Activated T-cell treated with anti-CD3 and anti-CD28 coated beads, Interleukin-2, amount 50 U/mL, for 72 hours (primary cell): ENCODE results near the gene SPRR2E. TPM values are rescaled to one million over a fixed set of nuclear protein-coding genes. Genes with fewer than 3 reads are reported as not detected.
"Not testable (repeated sequence)": the region's sequence is repeated elsewhere in the genome, so short reads cannot be mapped to it uniquely, and the experiment has no call there.

Experiments used
- ATAC-seq, 2 donors: fragments of 150-1000 bp; cut with Tn5 transposase; replicated peaks in 1 of 2; 2 replicates each; pipeline ENCODE4 v1.10.0; 2021; ENCODE audit warnings: moderate library complexity in 2 of 2, mild to moderate bottlenecking in 1 of 2
- DNase-seq, 2 donors: peaks; one replicate each; pipeline ENCODE4 v3.0.0; 2021 to 2022; ENCODE audit warnings: mixed read lengths in 1 of 2
- H3K27ac Mint-ChIP-seq: one replicate; pipeline ENCODE4 v1.8.0; 2022; ENCODE audit warnings: mild to moderate bottlenecking, moderate library complexity, mixed read lengths
- H3K27me3 Mint-ChIP-seq: one replicate; pipeline ENCODE4 v1.8.0; 2022; ENCODE audit warnings: low read depth, mixed read lengths
- H3K36me3 Mint-ChIP-seq, 2 donors: one replicate each; pipeline ENCODE4 v1.8.0; 2022; ENCODE audit warnings: mixed read lengths in 2 of 2, mild to moderate bottlenecking in 1 of 2; ENCODE audit not compliant: insufficient read depth in 2 of 2
- H3K4me1 Mint-ChIP-seq: one replicate; pipeline ENCODE4 v1.8.0; 2022; ENCODE audit warnings: low read depth, mixed read lengths
- H3K4me3 Mint-ChIP-seq, 2 donors: one replicate each; pipeline ENCODE4 v1.8.0; 2022; ENCODE audit warnings: mild to moderate bottlenecking in 2 of 2, mixed read lengths in 2 of 2, moderate library complexity in 2 of 2
- H3K9me3 Mint-ChIP-seq, 2 donors: one replicate each; pipeline ENCODE4 v1.8.0; 2022; ENCODE audit warnings: mixed read lengths in 2 of 2
- total RNA-seq, 2 donors: library from RNA; stranded (reverse); gene quantifications; one replicate each; pipeline ENCODE4 v1.2.3, GENCODE V29; 2022

The SPRR2E gene
- total RNA-seq: not detected

- Mint-ChIP-seq H3K4me3 (no peak within 1 kb of the TSS), H3K27me3 (peaks cover 21% of the 10 kb centered on the region), H3K36me3 (no peaks in the 10 kb centered on the region), H3K27ac (no peak within 1 kb of the TSS), H3K9me3 (no peaks in the 10 kb centered on the region), H3K4me1 (no peaks in the 10 kb centered on the region)
- ATAC-seq: no peak
- no peak for DNase-seq
These were observed at the start of gene SPRR2E for GRCh38 chr1:153094426-153094825. SPRR2E (minus strand) TSS chr1:153094526; CDS start chr1:153093751, 775 bp downstream.

GRCh38 chr1:153141377-153141776 lies 47.1 kb upstream of the SPRR2E start:
- ATAC-seq (no peak), DNase-seq (no peak)
- no peaks in the 10 kb centered on the region for H3K4me1 Mint-ChIP-seq
- no peak overlapping the region for H3K27ac Mint-ChIP-seq
- no peaks in the 10 kb centered on the region for H3K36me3 Mint-ChIP-seq
- H3K9me3 Mint-ChIP-seq: no peaks in the 10 kb centered on the region
- H3K4me3 Mint-ChIP-seq: no peak overlapping the region
- H3K27me3 Mint-ChIP-seq: peaks cover 26% of the 10 kb centered on the region

GRCh38 chr1:153140484-153140883 lies 46.2 kb upstream of the SPRR2E start:
- Mint-ChIP-seq H3K27me3 (peaks cover 21% of the 10 kb centered on the region), H3K4me1 (no peaks in the 10 kb centered on the region), H3K36me3 (no peaks in the 10 kb centered on the region), H3K4me3 (no peak overlapping the region), H3K9me3 (no peaks in the 10 kb centered on the region), H3K27ac (no peak overlapping the region)
- DNase-seq (no peak), ATAC-seq (no peak)

- H3K27me3 Mint-ChIP-seq: peaks cover 39% of the 10 kb centered on the region
- no peaks in the 10 kb centered on the region for H3K4me1 Mint-ChIP-seq
- H3K27ac Mint-ChIP-seq: no peak overlapping the region
- no peaks in the 10 kb centered on the region for H3K36me3 Mint-ChIP-seq
- no peak for ATAC-seq
- H3K4me3 Mint-ChIP-seq: no peak overlapping the region
- peaks cover 0 to 2% of the 10 kb centered on the region in 2 donors for H3K9me3 Mint-ChIP-seq
- no peak for DNase-seq
These were observed 39.4 kb upstream of the SPRR2E start for GRCh38 chr1:153133743-153134142.

GRCh38 chr1:153133267-153133666 lies 38.9 kb upstream of the SPRR2E start:
- no peak overlapping the region for H3K4me3 Mint-ChIP-seq
- ATAC-seq (no peak), DNase-seq (no peak)
- peaks cover 39% of the 10 kb centered on the region for H3K27me3 Mint-ChIP-seq
- H3K36me3 Mint-ChIP-seq: no peaks in the 10 kb centered on the region
- no peaks in the 10 kb centered on the region for H3K4me1 Mint-ChIP-seq
- H3K9me3 Mint-ChIP-seq: peaks cover 0 to 2% of the 10 kb centered on the region in 2 donors
- H3K27ac Mint-ChIP-seq: no peak overlapping the region

GRCh38 chr1:153128688-153129087 lies 34.4 kb upstream of the SPRR2E start:
- peaks cover 24% of the 10 kb centered on the region for H3K27me3 Mint-ChIP-seq
- H3K9me3 Mint-ChIP-seq, H3K36me3 Mint-ChIP-seq, ATAC-seq, H3K4me1 Mint-ChIP-seq, H3K4me3 Mint-ChIP-seq, H3K27ac Mint-ChIP-seq, DNase-seq: not testable (repeated sequence)

GRCh38 chr1:153127296-153127695 lies 33.0 kb upstream of the SPRR2E start:
- ATAC-seq (no peak), DNase-seq (no peak)
- no peak overlapping the region for H3K27ac Mint-ChIP-seq
- H3K27me3 Mint-ChIP-seq: peaks cover 24% of the 10 kb centered on the region
- H3K4me3 Mint-ChIP-seq: no peak overlapping the region
- H3K4me1 Mint-ChIP-seq: no peaks in the 10 kb centered on the region
- H3K9me3 Mint-ChIP-seq: peaks cover 3 to 5% of the 10 kb centered on the region in 2 donors
- no peaks in the 10 kb centered on the region for H3K36me3 Mint-ChIP-seq

GRCh38 chr1:153125536-153125935 lies 31.2 kb upstream of the SPRR2E start:
- ATAC-seq: no peak
- peaks cover 3 to 5% of the 10 kb centered on the region in 2 donors for H3K9me3 Mint-ChIP-seq

GRCh38 chr1:153123793-153124192 lies 29.5 kb upstream of the SPRR2E start:
- H3K9me3 Mint-ChIP-seq, DNase-seq, ATAC-seq, H3K36me3 Mint-ChIP-seq, H3K27ac Mint-ChIP-seq, H3K4me1 Mint-ChIP-seq, H3K4me3 Mint-ChIP-seq: not testable (repeated sequence)
- peaks cover 12% of the 10 kb centered on the region for H3K27me3 Mint-ChIP-seq

More at GRCh38 chr1:153125536-153125935, 31.2 kb upstream of the SPRR2E start:
- H3K4me3 Mint-ChIP-seq: no peak overlapping the region
- peaks cover 21% of the 10 kb centered on the region for H3K27me3 Mint-ChIP-seq
- H3K4me1 Mint-ChIP-seq: no peaks in the 10 kb centered on the region
- H3K36me3 Mint-ChIP-seq: no peaks in the 10 kb centered on the region
- no peak overlapping the region for H3K27ac Mint-ChIP-seq
- no peak for DNase-seq

GRCh38 chr1:153122831-153123421 lies 28.6 kb upstream of the SPRR2E start:
- Mint-ChIP-seq H3K4me1 (no peaks in the 10 kb centered on the region), H3K9me3 (peaks cover 1 to 5% of the 10 kb centered on the region in 2 donors), H3K4me3 (no peak overlapping the region), H3K27me3 (peaks cover 12% of the 10 kb centered on the region), H3K27ac (no peak overlapping the region), H3K36me3 (no peaks in the 10 kb centered on the region)
- DNase-seq: no peak
- ATAC-seq: no peak

- Mint-ChIP-seq H3K9me3 (peaks cover 1 to 5% of the 10 kb centered on the region in 2 donors), H3K27me3 (peaks cover 12% of the 10 kb centered on the region), H3K36me3 (no peaks in the 10 kb centered on the region), H3K4me3 (no peak overlapping the region), H3K4me1 (no peaks in the 10 kb centered on the region), H3K27ac (no peak overlapping the region)
- no peak for ATAC-seq
- no peak for DNase-seq
These were observed 26.6 kb upstream of the SPRR2E start for GRCh38 chr1:153120945-153121344.

- no peaks in the 10 kb centered on the region for H3K4me1 Mint-ChIP-seq
- H3K27me3 Mint-ChIP-seq: peaks cover 12% of the 10 kb centered on the region
- no peak for ATAC-seq
- no peaks in the 10 kb centered on the region for H3K36me3 Mint-ChIP-seq
- DNase-seq: no peak
- H3K9me3 Mint-ChIP-seq: no peaks in the 10 kb centered on the region
- no peak overlapping the region for H3K27ac Mint-ChIP-seq
- no peak overlapping the region for H3K4me3 Mint-ChIP-seq
These were observed 25.2 kb upstream of the SPRR2E start for GRCh38 chr1:153119491-153119971.

GRCh38 chr1:153115264-153115663 lies 20.9 kb upstream of the SPRR2E start:
- H3K4me1 Mint-ChIP-seq, H3K27me3 Mint-ChIP-seq, ATAC-seq, H3K36me3 Mint-ChIP-seq, DNase-seq, H3K9me3 Mint-ChIP-seq, H3K4me3 Mint-ChIP-seq, H3K27ac Mint-ChIP-seq: not testable (repeated sequence)

- H3K4me3 Mint-ChIP-seq: no peak within 1 kb of the TSS
- H3K4me1 Mint-ChIP-seq: no peaks in the 10 kb centered on the region
- H3K27me3 Mint-ChIP-seq: peaks cover 2% of the 10 kb centered on the region
- no peak for ATAC-seq
- no peaks in the 10 kb centered on the region for H3K36me3 Mint-ChIP-seq
- DNase-seq: no peak
- no peak within 1 kb of the TSS for H3K27ac Mint-ChIP-seq
- H3K9me3 Mint-ChIP-seq: no peaks in the 10 kb centered on the region
These were observed 19.1 kb upstream of the SPRR2E start, which contains the start of gene SPRR2F for GRCh38 chr1:153113416-153113815. SPRR2F (minus strand) TSS chr1:153113516; CDS start chr1:153112733, 783 bp downstream.
